ENCODE results near the gene COL10A1.
A peak's percentile ranks its signal among the peaks of the same experiment; 100 is the strongest.
"Not testable (repeated sequence)": the region's sequence is repeated elsewhere in the genome, so short reads cannot be mapped to it uniquely, and the experiment has no call there.

COL10A1 gene

GRCh38 chr6:116120430-116120829 lies 5.5 kb downstream of the COL10A1 start:
- DNase-seq, result no peak

DNA sequence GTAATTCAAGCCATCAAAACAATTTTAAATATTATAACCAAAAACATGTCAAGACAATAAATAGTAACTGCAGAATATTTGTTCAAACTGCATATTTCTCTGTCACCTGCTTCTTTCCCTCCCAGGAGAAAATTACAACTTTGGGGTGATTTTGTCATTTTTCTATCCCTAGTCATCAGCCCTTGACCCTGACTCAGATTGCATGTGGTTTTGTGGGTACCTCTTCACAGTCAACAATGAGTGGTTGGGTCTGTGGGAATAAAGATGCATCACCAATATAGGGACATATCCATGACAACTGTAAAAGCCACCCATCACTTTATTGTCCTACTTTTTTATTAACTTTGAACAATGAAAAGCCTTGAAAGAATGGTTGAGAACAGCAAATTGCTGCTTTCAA lies 7.3 kb downstream of the COL10A1 start:
- no peak for DNase-seq

GRCh38 chr6:116115781-116116180 lies 10.2 kb downstream of the COL10A1 start:
- DNase-seq, result no peak

GRCh38 chr6:116113386-116113785 lies 12.5 kb downstream of the COL10A1 start:
- no peak for DNase-seq

- peak in 1 of 5 donors; percentile 21 for DNase-seq
These were observed 14.1 kb downstream of the COL10A1 start for GRCh38 chr6:116111552-116112528.

GRCh38 chr6:116108836-116109235 lies 17.1 kb downstream of the COL10A1 start:
- DNase-seq, result no peak

DNA sequence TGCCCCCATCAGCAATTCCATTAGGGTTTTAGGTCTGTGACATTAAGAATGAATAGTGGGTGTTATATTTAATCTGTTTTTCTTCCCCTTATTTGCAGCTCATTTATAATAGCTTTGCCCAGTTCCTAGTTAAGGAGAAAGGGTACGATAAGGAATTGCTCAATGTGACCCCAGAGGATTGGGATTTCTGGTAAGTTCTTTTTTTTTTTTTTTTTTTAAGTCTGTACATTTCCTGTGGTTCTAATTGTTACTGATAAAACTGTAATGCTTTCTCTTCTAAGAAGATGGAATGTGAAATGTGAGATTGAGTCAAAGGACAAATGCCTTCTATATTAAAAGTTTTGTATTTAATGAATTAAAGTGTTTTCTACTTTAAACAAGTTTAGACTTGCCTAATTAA lies 19.8 kb downstream of the COL10A1 start:
- DNase-seq, result no peak

DNA sequence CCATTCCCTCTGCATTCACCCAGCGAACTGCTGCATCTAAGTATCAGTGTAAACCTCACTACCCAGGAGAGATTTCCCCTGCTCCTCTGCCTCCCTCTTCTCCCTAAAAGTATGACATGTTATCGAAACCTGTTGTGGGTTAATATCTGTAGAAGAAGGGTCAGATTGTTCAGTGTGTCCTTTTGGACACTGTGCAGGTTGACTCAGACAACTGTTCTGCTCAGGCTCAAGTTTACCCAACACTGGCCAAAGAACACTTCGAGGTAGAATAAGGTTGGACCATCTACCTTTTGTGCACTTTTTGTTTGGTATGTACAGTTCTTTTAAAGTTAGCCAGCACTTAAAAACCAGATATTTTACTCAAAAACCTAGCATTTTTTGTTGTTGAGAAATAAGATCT lies 20.7 kb downstream of the COL10A1 start:
- no peak for DNase-seq

DNA sequence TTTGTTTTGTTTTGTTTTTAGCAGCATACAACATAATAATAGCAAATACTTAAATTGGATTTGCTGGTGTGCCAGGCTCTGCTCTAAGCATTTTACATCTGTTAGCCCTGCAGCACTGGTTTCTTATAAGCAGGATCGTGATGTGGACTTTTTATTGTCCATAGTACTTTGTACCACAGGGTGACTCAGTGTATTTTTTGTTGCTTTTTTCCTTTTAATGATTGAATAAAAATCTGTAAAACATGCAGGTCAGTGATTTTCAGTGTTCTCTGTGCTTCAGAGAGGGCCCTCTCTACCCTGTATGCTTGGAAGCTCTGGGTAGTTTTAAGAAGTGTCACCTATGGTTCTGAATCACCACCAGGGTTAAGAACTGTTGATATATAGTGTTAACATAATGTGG lies 21.3 kb downstream of the COL10A1 start:
- no peak for DNase-seq

DNA sequence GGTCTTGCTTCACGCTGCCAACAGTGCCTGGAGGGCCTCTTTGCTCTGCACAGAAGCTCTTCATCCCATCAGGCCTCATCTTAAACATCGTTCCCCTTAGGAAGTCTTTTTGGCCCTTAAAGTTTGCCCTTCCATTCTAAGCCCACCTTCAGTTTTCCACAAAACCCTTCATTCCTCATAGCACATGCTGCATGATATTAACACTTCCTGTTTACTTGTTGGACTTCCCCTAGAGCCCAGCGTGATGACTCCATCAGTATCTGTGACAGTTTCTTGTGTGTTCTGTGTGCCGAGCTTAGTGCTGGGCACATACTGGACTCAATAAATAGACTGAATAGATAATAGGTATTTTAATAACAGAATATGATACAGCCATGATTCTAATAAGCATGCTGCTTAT lies 23.1 kb downstream of the COL10A1 start:
- no peak for DNase-seq

- no peak for DNase-seq
These were observed 24.1 kb downstream of the COL10A1 start for GRCh38 chr6:116101790-116102189.

- DNase-seq, result no peak
These were observed 24.6 kb downstream of the COL10A1 start for GRCh38 chr6:116101302-116101718.

GRCh38 chr6:116100419-116101301 lies 25.3 kb downstream of the COL10A1 start, which contains the start of gene NT5DC1:
TSS of gene NT5DC1 (plus strand) at chr6:116100853. CDS start at chr6:116100931, 78 bp downstream.
- DNase-seq, result peak; percentile 62 to 89 (median 70)

GRCh38 chr6:116099036-116099435 lies 26.9 kb downstream of the COL10A1 start:
- DNase-seq, result no peak

DNA sequence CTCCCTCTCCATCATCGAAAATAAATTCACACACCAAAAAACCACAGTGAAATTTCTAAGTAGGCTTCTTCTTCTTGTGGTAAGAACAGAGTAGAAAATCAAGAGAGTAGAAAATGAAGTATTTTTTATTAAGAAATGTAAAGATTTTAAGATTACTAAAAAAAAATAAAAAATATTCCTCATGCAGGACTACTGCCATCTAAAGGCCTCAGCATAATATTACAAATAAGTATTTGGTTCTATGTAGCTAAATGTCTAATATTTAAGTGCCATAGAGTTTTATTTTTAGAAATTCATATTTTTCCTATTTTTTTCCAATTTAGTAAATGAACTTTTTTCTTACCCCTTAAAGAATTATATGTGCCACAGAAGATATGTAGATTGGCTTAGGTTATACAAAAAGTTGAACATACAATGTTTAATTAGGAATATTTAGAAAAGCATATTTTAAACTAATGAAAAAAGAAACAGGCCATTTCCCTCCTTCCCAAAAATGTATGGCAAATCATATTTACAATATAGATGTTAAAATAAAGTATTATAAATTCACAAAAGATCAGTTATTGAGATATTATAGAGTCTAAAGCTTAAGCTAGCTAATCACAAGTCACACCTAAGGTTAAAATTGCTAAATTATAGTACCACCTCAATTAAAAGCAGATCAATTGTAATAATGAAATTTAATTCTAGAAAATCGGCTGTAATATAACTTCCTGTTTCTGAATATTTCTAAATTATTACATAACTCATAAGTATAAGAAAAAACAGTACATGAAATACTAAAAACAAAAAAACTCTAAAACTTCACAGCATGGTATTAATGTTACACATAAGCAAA lies 28.7 kb downstream of the COL10A1 start:
- no peak for DNase-seq

DNA sequence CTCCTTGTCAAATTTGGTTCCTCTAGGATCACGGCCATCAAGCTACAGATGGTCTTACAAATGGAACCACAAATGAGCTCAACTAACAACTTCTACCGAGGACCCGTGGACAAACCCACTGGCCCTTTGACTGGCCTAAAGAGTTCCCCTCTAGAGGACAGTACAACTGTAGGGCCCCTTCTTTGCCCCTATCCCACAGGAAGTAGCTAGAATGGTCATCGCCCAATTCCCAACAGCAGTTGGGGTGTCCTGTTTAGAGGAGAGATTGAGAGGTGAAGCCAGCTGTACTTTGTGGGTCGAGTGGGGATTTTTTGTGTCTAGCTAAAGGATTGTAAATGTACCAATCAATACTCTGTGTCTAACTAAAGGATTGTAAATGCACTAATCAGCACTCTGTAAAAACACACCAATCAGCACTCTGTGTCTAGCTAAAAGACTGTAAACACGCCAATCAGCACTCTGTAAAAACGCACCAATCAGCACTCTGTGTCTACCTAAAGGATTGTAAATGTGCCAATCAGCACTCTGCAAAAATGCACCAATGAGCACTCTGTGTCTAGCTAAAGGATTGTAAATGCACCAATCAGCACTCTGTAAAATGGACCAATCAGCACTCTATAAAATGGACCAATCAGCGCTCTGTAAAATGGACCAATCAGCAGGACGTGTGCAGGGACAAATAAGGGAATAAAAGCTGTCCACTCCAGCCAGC lies 29.7 kb downstream of the COL10A1 start:
- not testable (repeated sequence) for DNase-seq

DNA sequence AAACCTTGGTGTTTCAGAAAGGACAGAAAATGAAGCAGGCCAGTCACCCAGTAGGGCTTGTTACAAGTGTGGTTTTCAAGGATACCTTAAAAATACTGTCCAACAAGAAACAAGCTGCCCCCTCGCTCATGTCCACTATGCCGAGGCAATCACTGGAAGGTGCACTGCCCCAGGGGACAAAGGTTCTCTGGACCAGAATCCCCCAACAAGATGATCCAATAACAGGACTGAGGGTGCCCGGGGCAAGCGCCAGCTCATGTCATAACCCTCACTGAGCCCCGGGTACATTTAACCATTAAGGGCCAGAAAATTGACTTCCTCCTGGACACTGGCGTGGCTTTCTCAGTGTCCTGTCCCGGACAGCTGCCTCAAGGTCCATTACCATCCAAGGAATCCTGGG lies 31.9 kb downstream of the COL10A1 start:
- DNase-seq, result no peak

DNA sequence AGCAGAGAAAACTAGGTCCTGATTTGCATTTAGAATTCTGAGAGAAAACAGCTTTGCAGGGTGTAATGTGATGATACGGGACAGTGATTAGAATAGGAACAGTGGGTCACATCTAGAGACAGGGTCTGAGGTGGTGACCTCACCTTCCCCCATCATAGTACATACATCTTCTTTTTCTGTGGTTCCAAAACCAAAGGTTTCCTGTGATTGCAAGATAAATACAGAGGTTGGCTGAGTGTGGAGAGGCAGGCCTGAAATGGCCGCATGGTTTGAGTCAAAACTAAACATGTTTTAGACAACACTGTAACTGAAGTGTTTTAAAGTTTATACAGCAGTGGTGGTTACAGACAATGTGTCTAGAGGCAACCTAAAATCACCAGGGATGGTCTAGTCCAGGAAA lies 35.7 kb downstream of the COL10A1 start:
- peak in 1 of 5 donors; percentile 32 for DNase-seq

DNA sequence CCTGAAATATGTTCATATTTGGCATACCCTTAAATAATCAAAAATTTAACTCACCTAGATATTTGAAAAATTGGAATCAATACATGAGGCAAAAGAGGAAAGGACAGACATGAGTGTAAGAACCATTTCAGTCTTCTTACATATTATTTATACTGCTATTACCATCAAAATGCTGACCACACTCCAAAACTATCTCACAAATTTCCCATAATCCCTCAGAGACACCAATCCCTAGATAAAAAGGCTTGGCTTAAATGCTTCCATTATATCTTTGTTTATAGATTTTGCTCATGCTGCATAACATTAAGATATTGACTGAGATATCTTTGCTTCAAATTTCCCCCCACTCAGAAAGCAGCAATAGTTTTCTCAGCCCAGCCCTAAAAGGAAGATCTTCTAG lies 37.0 kb downstream of the COL10A1 start:
- DNase-seq, result no peak

GRCh38 chr6:116087437-116088027 lies 38.4 kb downstream of the COL10A1 start:
- no peak for DNase-seq

GRCh38 chr6:116084284-116084683 lies 41.6 kb downstream of the COL10A1 start:
- DNase-seq, result no peak

Data from T-helper 1 cell (primary cell).